SK-N-SH (cell line): ENCODE measurements around the gene YKT6.

Source experiments
- CTCF ChIP-seq: fragments of 200-600 bp; sonication (generic); IDR thresholded peaks from 2 replicates; pipeline ENCODE4 v1.6.1; 2017; ENCODE audit warnings: antibody characterized with exemption, mild to moderate bottlenecking, moderate library complexity
- EZH2phosphoT487 ChIP-seq: fragments of 200-600 bp; sonication (generic); IDR thresholded peaks from 2 replicates; pipeline ENCODE4 v1.6.1; 2017; ENCODE audit warnings: low read depth, mixed run types, mild to moderate bottlenecking, antibody characterized with exemption, moderate library complexity, borderline replicate concordance
- FOSL2 ChIP-seq: IDR thresholded peaks from 2 replicates; pipeline ENCODE4 v1.4.0; 2012; ENCODE audit warnings: low read depth, mild to moderate bottlenecking, moderate library complexity, borderline replicate concordance
- FOXJ3 ChIP-seq: sonication (generic); formaldehyde crosslinking; IDR thresholded peaks from 2 replicates; pipeline ENCODE4 v1.5.1; 2020; ENCODE audit warnings: mild to moderate bottlenecking, missing genetic modification reagents
- FOXM1 ChIP-seq: IDR thresholded peaks from 2 replicates; pipeline ENCODE4 v1.4.0; 2012; ENCODE audit warnings: low read depth, mild to moderate bottlenecking
- GABPA ChIP-seq: IDR thresholded peaks from 2 replicates; pipeline ENCODE4 v1.4.0; 2012; ENCODE audit warnings: low read depth, mild to moderate bottlenecking
- JUND ChIP-seq: IDR thresholded peaks from 2 replicates; pipeline ENCODE4 v1.4.0; 2012
- MAX ChIP-seq: IDR thresholded peaks from 2 replicates; pipeline ENCODE4 v1.4.0; 2012; ENCODE audit warnings: low read depth
- POLR2AphosphoS5 ChIP-seq: IDR thresholded peaks from 2 replicates; pipeline ENCODE4 v1.6.1; 2012; ENCODE audit warnings: low read depth, low read length
- USF2 ChIP-seq: fragments of 150-350 bp; IDR thresholded peaks from 2 replicates; pipeline ENCODE4 v1.6.1; 2017; ENCODE audit warnings: antibody characterized with exemption, low read length, low read depth, borderline replicate concordance

DNA sequence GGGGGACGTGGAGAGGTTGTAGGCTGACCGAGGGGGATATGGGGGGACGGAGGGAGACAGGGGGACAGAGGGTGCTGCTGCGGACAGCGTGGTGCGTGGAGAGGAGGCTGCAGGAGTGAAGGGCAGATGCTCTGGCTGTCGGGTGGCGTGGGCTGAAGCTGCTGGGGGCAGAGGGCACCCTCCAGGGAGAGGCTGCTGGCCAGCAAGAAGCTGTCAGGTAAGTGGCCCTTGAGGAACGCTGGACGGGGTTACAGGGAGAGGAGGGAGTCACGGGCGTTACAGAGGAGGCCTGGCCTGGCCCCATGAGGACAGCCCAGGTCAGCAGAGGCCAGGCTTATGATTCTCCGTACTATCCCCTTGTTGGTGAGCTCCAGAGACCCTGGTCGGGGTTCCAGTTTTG, 27.1 kb downstream of the YKT6 start:
- TF ChIP-seq FOSL2 = no peak
- TF ChIP-seq USF2 = no peak
- no peak for TF ChIP-seq POLR2AphosphoS5
- no peak for TF ChIP-seq GABPA
- no peak for TF ChIP-seq CTCF
- TF ChIP-seq FOXM1 = no peak
- no peak for TF ChIP-seq EZH2phosphoT487
- TF ChIP-seq JUND = no peak
- no peak for TF ChIP-seq FOXJ3 (CRISPR knock-in tag)
- TF ChIP-seq MAX = no peak
